HUDEP-2 (cell line): ENCODE results near the gene ZC3HAV1.
"Not testable (repeated sequence)": the region's sequence is repeated elsewhere in the genome, so short reads cannot be mapped to it uniquely, and the experiment has no call there.

ENCODE experiments used
- DNase-seq, 76 experiments: peaks; one replicate each; lab custom pipeline; 2025; ENCODE audit not compliant: unreplicated experiment in 76 of 76; lab: John Stamatoyannopoulos, UW

Gene ZC3HAV1

GRCh38 chr7:139089118-139089517, 20.4 kb downstream of the ZC3HAV1 start:
- DNase-seq: no peak

GRCh38 chr7:139088268-139088667, 21.3 kb downstream of the ZC3HAV1 start:
- DNase-seq: no peak

DNA sequence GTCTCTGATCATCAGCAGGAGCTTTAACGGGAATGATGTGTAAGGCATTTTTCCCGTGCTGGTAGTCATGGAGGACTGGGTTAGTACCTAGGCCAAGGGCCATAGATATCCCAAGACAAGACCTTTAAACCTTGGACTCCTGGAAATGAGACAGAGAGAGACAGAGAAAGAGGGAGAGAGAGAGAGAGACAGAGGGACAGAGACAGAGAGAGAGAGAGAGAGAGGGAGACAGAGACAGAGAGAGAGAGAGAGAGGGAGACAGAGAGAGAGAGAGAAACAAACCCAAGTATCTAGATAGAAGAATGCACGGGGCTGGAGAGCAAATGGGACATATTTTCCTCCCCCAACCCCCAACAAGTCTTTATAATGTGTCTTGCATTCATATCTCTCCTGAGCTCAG, 22.3 kb downstream of the ZC3HAV1 start:
- DNase-seq: no peak

DNA sequence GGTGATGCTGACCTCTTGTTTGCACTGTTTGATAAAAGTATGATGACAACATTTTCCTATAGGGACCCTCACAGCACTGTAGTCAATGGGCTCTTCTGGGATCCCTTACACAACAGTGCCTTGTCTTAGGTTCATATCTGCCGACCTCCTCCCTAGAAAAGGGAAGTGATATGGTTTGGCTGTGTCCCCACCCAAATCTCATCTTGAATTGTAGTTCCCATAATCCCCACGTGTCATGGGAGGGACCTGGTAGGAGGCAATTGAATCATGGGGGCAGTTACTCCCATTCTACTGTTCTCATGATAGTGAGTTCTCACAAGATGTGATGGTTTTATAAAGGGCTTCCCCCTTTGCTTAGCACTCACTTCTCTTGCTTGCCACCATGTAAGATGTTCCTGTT, 23.1 kb downstream of the ZC3HAV1 start:
- peak in 1 of 76 experiments; percentile 27 for DNase-seq

DNA sequence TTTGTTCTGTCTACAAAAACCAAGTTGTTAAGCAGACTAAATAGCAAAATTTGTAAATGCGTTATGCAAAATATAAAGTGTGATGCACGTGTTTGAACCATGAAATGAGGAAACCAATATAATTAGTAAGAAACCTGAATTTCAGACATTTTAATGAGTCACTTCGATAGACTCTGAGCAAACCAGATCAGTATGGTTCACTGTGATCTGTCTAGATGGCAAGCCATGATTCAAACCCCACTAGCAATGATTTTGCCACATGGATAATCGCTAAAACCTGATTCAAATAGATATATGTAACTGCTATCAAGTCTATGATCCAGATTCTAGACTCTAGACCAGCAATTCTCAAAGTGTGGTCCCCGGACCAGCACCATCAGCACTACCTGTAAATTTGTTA, 24.8 kb downstream of the ZC3HAV1 start:
- no peak for DNase-seq

DNA sequence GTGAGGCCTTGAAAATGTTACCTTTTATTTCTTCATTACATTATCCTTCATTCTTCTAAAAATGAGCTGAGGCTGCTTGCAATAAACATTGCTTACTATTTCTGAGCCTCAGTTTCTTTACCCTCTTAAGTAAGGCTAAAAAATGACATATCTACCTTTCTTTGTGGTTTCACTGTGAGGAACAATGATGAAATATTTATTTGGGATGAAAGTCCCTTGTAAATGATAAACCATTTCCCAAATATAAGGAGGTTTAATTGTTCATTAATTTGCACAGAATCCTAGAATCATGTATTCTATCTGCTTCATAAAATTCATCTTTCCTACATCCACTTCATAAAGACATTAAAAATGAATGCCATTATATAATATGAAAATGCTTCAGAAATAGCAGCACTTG, 27.9 kb downstream of the ZC3HAV1 start:
- DNase-seq: no peak

GRCh38 chr7:139080905-139081304, 28.6 kb downstream of the ZC3HAV1 start:
- no peak for DNase-seq

DNA sequence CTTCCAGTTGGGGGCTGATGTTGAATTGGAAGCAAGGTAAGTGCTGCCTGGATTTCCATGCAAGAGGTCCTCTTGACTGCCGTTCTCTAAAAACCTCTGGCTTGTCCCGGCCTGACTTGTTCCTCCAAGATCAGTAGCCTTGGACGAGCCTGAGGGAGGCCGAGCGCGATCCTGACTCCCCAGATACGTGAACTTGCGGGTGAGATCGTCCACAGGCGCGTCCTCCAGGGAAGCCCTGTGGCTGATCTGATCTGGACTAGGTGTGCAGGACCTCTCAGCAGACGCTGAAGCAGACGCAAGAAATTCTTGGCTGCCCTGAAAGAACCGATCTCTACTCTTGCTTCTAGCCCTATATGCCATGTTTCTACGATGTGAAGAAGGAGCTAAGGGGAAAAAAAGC, 29.7 kb downstream of the ZC3HAV1 start:
- no peak for DNase-seq

- no peak for DNase-seq
These were observed 30.6 kb downstream of the ZC3HAV1 start for GRCh38 chr7:139078911-139079310.

GRCh38 chr7:139078399-139078798, 31.1 kb downstream of the ZC3HAV1 start:
- DNase-seq: peak in 1 of 76 experiments; percentile 3

DNA sequence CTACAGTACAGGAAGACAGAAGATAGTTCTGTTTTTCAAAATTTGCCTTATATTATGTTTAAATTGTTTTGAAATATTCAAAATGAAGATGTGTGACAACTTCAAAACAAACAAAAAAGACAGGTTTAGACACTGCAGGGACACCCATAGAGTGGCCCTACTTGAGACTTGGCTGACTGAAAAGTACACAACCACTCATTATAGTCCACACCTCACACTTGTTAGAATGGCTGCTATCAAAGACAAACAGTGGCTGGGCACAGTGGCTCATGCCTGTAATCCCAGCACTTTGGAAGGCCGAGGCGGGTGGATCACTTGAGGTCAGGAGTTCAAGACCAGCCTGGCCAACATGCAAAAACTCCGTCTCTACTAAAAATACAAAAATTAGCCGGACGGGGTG, 31.8 kb downstream of the ZC3HAV1 start:
- DNase-seq: not testable (repeated sequence)

DNA sequence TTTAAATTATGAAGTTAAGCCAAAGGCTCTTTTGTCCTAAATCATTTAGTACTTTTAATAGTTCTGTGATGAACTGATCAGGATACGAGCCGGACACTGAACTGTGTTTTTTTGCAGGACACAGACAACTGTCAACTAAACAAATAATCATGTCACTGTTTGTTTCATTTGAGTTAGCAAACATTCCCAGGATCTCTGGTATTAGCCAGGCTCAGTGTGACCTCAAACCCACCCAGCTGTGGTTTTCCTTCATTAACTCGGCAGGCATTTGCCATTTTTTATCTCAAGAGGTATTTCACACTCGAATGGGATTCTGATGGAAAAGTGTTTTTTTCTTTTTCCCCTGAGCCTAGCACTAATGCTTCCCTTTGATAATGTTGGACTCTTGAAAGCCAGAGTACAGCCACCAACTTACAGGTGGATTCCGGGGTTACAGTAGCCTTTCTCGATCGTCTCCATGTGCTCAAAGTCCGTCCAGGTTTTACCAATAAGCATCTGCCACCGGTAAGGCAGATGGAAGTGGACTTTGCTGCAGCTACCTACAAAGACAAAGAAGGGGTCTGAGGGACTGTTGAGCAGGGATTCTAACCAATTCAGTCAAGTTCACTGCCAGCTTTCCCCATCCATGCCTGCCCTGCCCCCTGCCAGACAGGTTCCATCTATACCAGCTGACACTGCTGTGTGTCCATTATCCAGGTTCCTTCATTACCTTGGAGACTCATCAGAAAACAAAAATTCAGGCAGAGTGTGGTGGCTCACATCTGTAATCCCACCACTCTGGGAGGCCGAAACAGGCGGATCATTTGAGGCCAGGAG, 33.4 kb downstream of the ZC3HAV1 start:
- no peak for DNase-seq

DNA sequence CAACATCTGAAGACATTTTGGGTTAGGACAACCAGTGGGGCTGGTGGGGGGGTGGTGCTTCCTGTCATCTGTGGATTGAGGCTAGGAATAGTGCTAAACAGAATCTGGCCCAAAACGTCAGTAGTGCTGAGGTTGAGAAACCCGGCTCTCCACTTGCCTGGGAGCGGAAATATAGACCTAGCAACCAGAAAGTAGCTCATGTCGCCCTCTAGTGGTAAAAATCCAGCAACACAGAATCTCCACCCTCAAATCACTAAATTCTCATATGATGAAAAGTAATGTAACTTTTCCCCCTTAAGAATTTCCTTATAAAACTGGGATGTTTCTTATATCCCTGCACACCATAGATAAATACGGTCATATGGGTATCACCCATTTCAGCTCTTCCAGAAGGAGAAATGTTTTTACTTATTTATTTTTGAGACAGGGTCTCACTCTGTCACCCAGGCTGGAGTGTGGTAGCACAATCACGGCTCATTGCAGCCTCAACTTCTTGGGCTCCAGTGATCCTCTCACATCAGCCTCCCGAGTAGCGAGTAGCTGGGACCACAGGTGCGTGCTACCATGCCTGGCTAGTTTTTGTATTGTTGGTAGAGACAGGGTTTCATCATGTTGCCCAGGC, 34.4 kb downstream of the ZC3HAV1 start:
- peak in 59 of 76 experiments; percentile 2 to 75 (median 34) for DNase-seq

GRCh38 chr7:139072796-139073195, 36.7 kb downstream of the ZC3HAV1 start:
- DNase-seq: no peak

GRCh38 chr7:139071680-139072079, 37.8 kb downstream of the ZC3HAV1 start:
- DNase-seq: no peak

DNA sequence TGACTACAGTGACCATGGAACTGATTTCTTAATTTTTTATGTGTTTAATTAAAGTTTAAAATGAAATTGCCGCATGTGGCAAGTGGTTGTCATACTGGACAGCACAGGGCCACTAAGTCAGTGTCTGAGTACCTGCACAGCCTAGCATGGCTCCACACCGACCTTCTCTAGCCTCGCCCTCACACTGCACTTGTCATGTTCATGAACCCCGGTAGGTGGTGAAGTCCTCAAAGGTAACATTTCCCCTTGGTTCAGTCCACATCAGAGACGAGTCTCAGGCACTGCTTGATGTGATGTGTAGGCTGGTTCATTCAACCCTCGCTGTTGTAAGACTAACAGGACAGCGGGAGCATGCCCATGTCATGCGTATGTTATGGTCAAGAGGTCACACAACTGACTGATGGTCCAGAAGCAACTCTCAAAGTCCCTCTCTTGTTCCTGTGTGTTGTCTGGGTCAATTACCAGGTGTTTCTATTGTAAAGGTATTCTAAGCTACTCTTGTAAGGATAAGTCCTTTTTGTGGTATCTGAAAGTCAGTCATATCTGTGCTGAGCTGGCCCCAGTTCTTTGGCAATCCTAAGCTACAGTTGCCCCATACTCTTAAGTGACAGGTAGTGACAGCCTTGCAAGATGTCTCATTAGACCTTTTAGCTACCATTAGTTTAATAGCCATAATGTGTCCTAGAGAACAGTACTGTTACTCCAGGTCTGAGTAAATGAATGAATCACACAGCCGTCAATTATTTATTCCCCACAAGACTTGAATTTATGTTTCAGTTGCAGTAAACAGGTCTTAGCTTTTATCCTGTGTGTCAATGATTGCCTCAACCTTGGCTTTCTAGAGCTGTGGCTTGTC, 40.7 kb downstream of the ZC3HAV1 start:
- DNase-seq: no peak

DNA sequence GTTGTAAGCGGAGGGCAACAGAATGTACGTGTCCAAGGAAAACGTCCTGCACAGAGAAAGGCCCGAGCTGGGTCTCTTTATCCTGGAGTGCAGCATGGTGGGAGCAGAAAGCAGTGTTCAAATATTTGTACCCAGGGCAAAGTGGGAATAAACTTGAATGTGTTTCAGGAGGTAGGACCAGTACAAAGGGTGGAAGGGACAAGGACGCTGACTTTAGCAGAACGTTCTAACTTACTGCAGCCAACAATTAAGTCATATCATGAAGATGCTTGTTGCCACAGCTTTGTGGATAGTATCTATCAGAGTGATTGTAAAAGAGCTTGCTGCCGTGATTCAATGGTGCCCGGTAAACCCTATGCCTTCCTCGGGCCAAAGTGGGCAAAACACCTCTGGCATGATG, 43.2 kb downstream of the ZC3HAV1 start:
- DNase-seq: no peak

GRCh38 chr7:139065323-139065722, 44.2 kb downstream of the ZC3HAV1 start:
- no peak for DNase-seq

DNA sequence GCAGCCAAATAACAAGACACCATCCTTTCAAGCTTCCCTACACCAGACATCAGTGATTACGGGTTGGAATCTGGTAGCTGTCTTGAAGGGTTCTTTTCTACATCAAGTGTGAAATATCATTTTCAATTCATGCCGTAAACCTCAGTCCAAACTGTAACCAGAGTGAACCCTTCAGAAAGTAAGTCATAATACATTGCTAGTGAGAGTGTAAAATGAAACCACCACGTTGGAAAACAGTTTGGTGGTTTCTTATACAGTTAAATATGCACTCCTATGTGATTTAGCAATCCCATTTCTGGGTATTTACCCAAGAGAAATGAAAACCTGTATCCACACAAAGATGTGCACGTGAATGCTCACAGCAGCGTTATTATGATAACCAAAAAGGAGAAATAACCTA, 48.1 kb downstream of the ZC3HAV1 start:
- DNase-seq: no peak

DNA sequence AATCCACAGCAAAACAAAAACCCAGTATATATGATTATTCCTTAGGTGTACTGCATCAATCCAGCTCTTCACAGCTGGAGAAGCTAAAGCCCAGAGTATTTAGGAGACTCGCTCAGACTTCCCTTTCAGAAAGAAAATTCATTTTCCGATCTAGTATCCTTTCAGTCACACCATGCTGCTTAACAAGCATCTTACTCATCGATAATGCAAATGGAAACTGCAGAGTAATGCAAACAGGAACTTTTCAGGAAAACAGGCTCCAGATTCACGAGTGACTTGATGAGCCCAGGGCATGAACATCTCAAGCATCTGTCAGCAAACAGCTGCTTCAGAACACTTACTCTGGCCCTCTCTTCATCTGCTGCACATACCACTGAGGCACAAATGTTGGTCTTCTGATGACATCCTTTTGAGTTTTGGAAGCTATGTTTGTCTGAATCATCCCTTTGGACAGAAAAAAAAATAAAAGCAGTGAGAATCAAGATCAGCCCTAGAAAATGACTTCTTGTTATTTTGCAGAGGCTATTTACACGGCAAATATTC, 48.8 kb downstream of the ZC3HAV1 start:
- no peak for DNase-seq

GRCh38 chr7:139059905-139060304, 49.6 kb downstream of the ZC3HAV1 start:
- DNase-seq: no peak
